Measurements from ENCODE around the gene CLCA4.

Gene CLCA4

GRCh38 chr1:86537928-86538695, 8.8 kb upstream of the CLCA4 start (continued):
- TF ChIP-seq PRDM10 (tag by site-specific recombination; IDR thresholded peaks at IDR 0.05), result no peak
- no peak for TF ChIP-seq ZNF146 (tag by site-specific recombination; IDR thresholded peaks at IDR 0.05)
- no peak for TF ChIP-seq ZNF747 (tag by site-specific recombination; IDR thresholded peaks at IDR 0.05)
- TF ChIP-seq CTCF (tag by site-specific recombination; IDR thresholded peaks at IDR 0.05), result no peak

GRCh38 chr1:86538775-86539174, 8.1 kb upstream of the CLCA4 start:
- no peaks in the 10 kb centered on the region for H3K36me3 ChIP-seq (ENCODE audit: control insufficient read depth in 2 of 2, insufficient read depth in 1 of 2, low read length in 2 of 2)
- TF ChIP-seq ZNF223 (tag by site-specific recombination; IDR thresholded peaks at IDR 0.05) (no peak), ZNF518A (tag by site-specific recombination; conservative IDR thresholded peaks at IDR 0.05; ENCODE audit: low read depth) (no peak), ZNF398 (tag by site-specific recombination; IDR thresholded peaks at IDR 0.05) (no peak), ZNF169 (tag by site-specific recombination; IDR thresholded peaks at IDR 0.05) (no peak), ZNF645 (tag by site-specific recombination; IDR thresholded peaks at IDR 0.05) (no peak), ZNF404 (tag by site-specific recombination; IDR thresholded peaks at IDR 0.05) (no peak), ZNF132 (tag by site-specific recombination; IDR thresholded peaks at IDR 0.05; ENCODE audit: borderline replicate concordance) (no peak)
- ChIA-PET CTCF (interaction anchor here (0.9 kb wide), 1 partner anchor 39 kb away, joined by 3 read pairs; no protein-coding TSS in a partner anchor), POLR2A (no interaction called here)
- H3K4me3 ChIP-seq (ENCODE audit: low read depth, low read length), result no peak overlapping the region
- no peak overlapping the region for H3K27ac ChIP-seq (ENCODE audit: extremely low read depth, low read depth, low read length)
- H3K9me3 ChIP-seq (ENCODE audit: control insufficient read depth, insufficient read depth, low read depth, low read length), result no peaks in the 10 kb centered on the region
- no peaks in the 10 kb centered on the region for H3K4me1 ChIP-seq (ENCODE audit: control insufficient read depth, insufficient read depth, low read length)

Measured in HEK293 (cell line).